ENCODE measurements around the gene THEMIS.

- TF ChIP-seq CTCF (IDR thresholded peaks at IDR 0.05; ENCODE audit: low read length): no peak
- TF ChIP-seq EZH2 (IDR thresholded peaks at IDR 0.05; ENCODE audit: borderline replicate concordance, low read length): no peak
Observed at GRCh38 chr6:127793396-127793795, 107.5 kb downstream of the THEMIS start.

All from OCI-LY1 (cell line).